Subcutaneous adipose tissue (tissue), 4 donors: Measurements from ENCODE around the gene KRT79. TPM values are rescaled to one million over a fixed set of nuclear protein-coding genes. Genes with fewer than 3 reads are reported as not detected.

Experiments used
- total RNA-seq, 4 donors: library from RNA; depleted of rRNA; stranded (reverse); fragments of >200 nt; gene quantifications; one replicate each; pipeline ENCODE4 v1.1.0, GENCODE V29; 2016
- TF ChIP-seq, protein P1 (sequence below): fragments of 450-650 bp; IDR thresholded peaks from one replicate; pipeline ENCODE4 v1.5.1; 2016; ENCODE audit warnings: low read depth, mild to moderate bottlenecking, control low read depth, antibody characterized with exemption, moderate library complexity

Gene KRT79
- total RNA-seq, 4 donors from 2014 or later, result 0.22 to 3.6 (median 2.0) TPM; not detected in 1

DNA sequence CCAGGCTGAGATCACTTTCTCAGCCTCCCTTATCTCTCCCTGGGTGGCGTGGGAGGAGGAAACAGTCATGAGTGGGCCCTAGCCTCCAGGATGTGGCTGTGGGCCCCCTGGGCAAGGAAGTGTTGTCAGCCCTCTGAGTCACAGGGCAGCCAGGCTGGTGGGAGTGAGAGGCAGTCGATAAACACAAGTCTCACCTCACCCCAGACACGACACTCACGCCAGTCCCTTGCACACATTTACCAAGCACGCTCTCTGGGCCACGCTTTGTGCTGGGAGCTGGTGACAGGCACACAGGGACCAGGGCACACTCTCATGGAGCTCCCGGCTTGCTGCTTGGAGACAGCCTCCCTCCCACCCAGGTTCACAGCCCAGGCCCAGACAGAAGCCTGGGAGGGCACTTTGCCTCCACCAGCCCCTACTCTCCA is 1.9 kb upstream of the KRT79 start:
- TF ChIP-seq, protein P1, sequence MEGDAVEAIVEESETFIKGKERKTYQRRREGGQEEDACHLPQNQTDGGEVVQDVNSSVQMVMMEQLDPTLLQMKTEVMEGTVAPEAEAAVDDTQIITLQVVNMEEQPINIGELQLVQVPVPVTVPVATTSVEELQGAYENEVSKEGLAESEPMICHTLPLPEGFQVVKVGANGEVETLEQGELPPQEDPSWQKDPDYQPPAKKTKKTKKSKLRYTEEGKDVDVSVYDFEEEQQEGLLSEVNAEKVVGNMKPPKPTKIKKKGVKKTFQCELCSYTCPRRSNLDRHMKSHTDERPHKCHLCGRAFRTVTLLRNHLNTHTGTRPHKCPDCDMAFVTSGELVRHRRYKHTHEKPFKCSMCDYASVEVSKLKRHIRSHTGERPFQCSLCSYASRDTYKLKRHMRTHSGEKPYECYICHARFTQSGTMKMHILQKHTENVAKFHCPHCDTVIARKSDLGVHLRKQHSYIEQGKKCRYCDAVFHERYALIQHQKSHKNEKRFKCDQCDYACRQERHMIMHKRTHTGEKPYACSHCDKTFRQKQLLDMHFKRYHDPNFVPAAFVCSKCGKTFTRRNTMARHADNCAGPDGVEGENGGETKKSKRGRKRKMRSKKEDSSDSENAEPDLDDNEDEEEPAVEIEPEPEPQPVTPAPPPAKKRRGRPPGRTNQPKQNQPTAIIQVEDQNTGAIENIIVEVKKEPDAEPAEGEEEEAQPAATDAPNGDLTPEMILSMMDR, result no peak

DNA sequence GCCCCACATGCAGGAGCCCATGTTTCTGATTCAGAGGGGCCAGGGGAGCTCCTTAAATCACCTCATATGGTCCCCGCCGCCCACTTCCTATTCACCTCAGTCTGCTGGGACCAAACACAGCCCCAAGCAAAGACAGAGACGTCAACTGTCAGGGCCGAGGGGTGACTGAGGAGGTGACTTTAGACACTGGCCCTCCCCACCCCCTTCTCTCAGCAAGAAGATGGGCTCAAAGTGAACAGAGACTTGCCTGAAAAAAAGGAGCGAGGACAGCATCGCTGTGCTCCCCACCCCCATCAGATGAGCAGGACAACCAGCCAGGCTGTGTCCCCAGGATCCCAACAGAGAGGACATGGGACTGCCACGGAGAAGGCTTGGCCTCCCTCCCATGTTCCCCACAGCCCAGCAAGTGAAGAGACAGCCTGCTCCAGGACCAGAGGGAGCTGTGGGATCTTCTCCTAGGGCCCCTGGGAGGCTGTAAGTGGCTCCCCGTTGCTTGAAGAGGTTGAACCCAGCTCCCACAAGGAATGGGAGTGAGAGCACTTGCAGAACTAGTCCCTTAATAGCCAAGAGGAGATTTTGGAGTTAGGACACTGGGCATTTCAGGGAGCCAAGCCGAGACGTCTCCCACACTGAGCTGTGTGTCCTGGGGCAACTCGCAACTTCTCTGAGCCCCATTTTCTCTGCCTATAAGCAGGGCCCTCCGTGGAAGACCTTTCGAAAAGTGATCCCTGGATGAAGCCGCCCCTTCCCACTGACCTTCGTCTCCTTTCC is 1.3 kb upstream of the KRT79 start:
- TF ChIP-seq, protein P1, result no peak

DNA sequence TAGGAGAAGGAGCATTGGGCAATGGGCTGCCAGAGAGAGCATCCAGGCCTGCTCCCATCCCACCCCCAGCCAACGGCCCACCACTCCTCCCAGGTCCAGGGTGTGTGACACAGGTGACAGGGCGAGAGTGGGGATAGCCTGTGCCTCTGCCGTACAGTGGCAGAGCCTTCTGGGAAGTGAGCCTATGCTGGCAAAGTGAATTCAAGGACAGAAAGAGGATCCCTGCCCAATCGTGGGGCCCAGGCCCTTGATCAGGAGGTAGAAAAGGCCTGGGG is 553 bp upstream of the KRT79 start:
- TF ChIP-seq, protein P1, result no peak

DNA sequence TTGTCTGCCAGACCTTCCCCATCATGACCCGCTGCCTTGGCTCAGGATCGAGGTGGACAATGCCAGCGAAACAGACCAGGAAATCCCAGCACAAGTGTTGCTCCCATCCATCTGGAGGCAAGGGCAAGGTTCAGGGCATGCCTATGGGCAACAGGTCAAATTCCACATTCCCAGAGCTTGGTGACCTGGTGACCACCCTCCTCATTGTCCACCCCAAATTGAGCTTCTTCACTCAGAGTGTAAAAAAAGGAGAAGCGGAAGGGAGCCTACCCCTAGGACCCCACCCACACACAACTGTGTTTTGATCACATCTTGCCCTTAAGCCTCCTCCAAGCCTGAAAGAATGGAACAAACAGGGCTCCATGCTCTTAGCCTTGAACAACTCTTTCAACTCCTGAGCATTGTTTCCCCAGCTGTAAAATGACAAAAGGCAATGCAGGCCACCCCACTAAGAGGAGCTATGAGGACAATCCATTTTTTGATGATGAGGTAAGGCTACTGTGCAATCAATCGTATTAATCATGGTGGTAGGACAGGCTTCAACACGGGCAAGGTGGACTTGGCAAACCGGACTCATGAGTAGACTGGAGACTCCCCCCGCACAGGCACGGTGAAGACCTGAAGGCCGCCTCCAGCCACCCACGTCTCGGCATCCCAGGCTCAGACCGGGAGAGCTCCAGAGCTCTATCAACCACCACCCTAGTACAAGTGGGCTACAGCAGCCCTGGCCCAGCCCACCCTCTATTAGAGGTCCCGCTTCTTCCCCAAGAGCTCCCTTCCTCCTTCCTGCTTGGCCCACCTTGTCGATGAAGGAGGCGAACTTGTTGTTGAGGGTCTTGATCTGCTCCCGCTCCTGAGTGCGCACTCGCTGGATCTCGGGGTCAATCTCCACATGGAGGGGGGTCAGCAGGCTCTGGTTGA is 866 bp downstream of the KRT79 start:
- TF ChIP-seq, protein P1, result no peak

DNA sequence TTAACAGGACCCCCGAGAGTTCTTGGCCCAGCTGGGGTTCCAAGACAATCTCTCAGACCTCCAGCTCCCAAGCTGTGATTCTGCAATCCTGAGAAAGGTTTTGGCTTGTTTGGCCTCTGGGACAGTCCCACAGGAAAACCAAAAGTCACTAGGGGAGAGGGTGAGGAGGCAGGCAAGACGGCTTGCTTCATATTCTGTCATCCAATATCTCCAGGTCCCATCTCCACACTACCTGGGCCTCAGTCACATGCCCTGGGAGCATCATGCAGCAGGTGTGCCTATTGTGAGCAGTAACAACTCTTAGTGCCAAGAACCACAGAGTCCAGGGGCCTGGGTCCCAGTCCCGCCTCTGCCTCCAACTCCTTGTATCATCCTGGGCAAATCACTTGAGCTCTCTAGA is 1.7 kb downstream of the KRT79 start:
- TF ChIP-seq, protein P1, result no peak

DNA sequence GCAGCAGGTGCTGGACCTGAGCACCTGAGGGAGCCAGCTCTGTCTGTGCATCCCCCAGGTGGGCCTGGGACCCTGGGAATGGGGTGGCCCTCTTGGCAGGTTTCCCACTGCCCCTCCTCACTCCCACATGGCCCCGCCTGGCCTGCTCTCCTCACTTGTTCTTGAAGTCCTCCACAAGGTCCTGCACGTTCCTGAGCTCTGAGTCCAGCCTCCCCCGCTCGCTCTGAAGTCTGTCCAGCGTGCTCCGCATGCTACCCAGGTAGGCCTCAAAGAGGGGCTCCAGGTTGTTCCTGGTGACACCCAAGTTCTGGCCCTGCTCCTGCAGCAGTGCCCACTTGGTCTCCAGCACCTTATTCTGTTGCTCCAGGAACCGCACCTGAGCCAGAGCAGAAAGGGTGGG is 2.9 kb downstream of the KRT79 start:
- TF ChIP-seq, protein P1, result no peak
